K562 (cell line): Measurements from ENCODE around the gene SH3BGR. TPM values are rescaled to one million over a fixed set of nuclear protein-coding genes. Genes with fewer than 3 reads are reported as not detected.

Experiments used
- ARID2 ChIP-seq: fragments of 450-650 bp; IDR thresholded peaks from 2 replicates; pipeline ENCODE4 v1.6.1; 2017; ENCODE audit warnings: antibody characterized with exemption, mild to moderate bottlenecking
- BMI1 ChIP-seq: fragments of 150-350 bp; IDR thresholded peaks from 2 replicates; pipeline ENCODE4 v1.6.1; 2014; ENCODE audit warnings: low read length
- CEBPG ChIP-seq, 3 experiments: fragments of 200-800 bp in 1 of 3; sonication (Bioruptor generic) in 1 of 3; sonication (generic) in 1 of 3; formaldehyde crosslinking in 1 of 3; IDR thresholded peaks in 2 of 3; conservative IDR thresholded peaks in 1 of 3; 2 replicates each; pipeline versions ENCODE4 v1.6.1 to v1.8.0; 2016 to 2022; ENCODE audit warnings: missing compliant biosample characterization in 2 of 3, missing genetic modification characterization in 2 of 3, mild to moderate bottlenecking in 1 of 3, missing genetic modification reagents in 1 of 3
- ETV5 ChIP-seq: sonication (generic); formaldehyde crosslinking; IDR thresholded peaks from 2 replicates; pipeline ENCODE4 v1.4.0; 2020; ENCODE audit warnings: low read depth, mild to moderate bottlenecking, missing genetic modification reagents
- EZH2 ChIP-seq: IDR thresholded peaks from 2 replicates; pipeline ENCODE4 v1.6.1; 2012; ENCODE audit warnings: low read depth, mild to moderate bottlenecking, inconsistent platforms, low read length, borderline replicate concordance
- FOXJ2 ChIP-seq: fragments of 200-800 bp; sonication (Bioruptor generic); IDR thresholded peaks from 2 replicates; pipeline ENCODE4 v1.6.1; 2016; ENCODE audit warnings: missing genetic modification characterization, missing compliant biosample characterization
- ILF3 ChIP-seq: fragments of 450-650 bp; IDR thresholded peaks from 2 replicates; pipeline ENCODE4 v1.6.1; 2018; ENCODE audit warnings: antibody characterized with exemption, mild to moderate bottlenecking, moderate library complexity, borderline replicate concordance
- LARP7 ChIP-seq: fragments of 450-650 bp; IDR thresholded peaks from 2 replicates; pipeline ENCODE4 v1.6.1; 2016
- MCM5 ChIP-seq: fragments of 450-650 bp; IDR thresholded peaks from 2 replicates; pipeline ENCODE4 v1.6.1; 2016; ENCODE audit warnings: low read depth
- MYC ChIP-seq, 2 experiments: fragments of 250-450 bp in 1 of 2; sonication (Bioruptor Pico) in 1 of 2; IDR thresholded peaks; 2 replicates each; pipeline versions ENCODE4 v1.5.1 to v1.6.1; 2012 to 2021; ENCODE audit warnings: low read depth in 2 of 2, borderline replicate concordance in 1 of 2, improper control_type of control experiment in 1 of 2, low read length in 1 of 2, mild to moderate bottlenecking in 1 of 2, moderate library complexity in 1 of 2
- RAD21 ChIP-seq, 2 experiments: fragments of 250-450 bp in 1 of 2; fragments of 450-650 bp in 1 of 2; sonication (Bioruptor Pico) in 1 of 2; formaldehyde crosslinking in 1 of 2; IDR thresholded peaks in 1 of 2; conservative IDR thresholded peaks in 1 of 2; 2 replicates each; pipeline versions ENCODE4 v1.4.0 to v1.8.0; 2020 to 2022; ENCODE audit warnings: mild to moderate bottlenecking in 2 of 2, moderate library complexity in 1 of 2
- SETDB1 ChIP-seq: IDR thresholded peaks from one replicate; pipeline ENCODE4 v1.6.1; 2012; ENCODE audit warnings: low read length, control low read depth, inconsistent platforms
- SIN3A ChIP-seq, 2 experiments: fragments of 150-350 bp in 1 of 2; IDR thresholded peaks; 2 replicates each; pipeline ENCODE4 v1.6.1; 2011 to 2016; ENCODE audit warnings: borderline replicate concordance in 2 of 2, low read depth in 2 of 2, low read length in 2 of 2, mild to moderate bottlenecking in 2 of 2, moderate library complexity in 2 of 2; ENCODE audit not compliant: control insufficient read depth in 1 of 2
- ZNF282 ChIP-seq: sonication (generic); formaldehyde crosslinking; IDR thresholded peaks from 2 replicates; pipeline ENCODE4 v1.8.1; 2023; ENCODE audit warnings: missing genetic modification reagents
- polyA plus RNA-seq, 8 experiments: library from polyadenylated mRNA; depleted of rRNA in 4 of 8; stranded (reverse) in 5 of 8; unstranded in 3 of 8; fragments of >200 nt; fragmentation: Nextera tagmentation in 2 of 8; fragmentation: Illumina TruSeq in 1 of 8; extraction: Ambion mirVana in 2 of 8; extraction: Trizol in 1 of 8; gene quantifications; 2 replicates each; pipeline versions ENCODE4 v1.2.1 to v1.2.3, GENCODE V29; 2011 to 2014; ENCODE audit warnings: inconsistent platforms in 1 of 8, missing spikeins in 1 of 8
- total RNA-seq, 7 experiments: library from RNA; depleted of rRNA in 6 of 7; stranded (reverse); fragments of >200 nt in 6 of 7; fragmentation: Illumina TruSeq in 2 of 7; extraction: Trizol in 2 of 7; gene quantifications; 2 replicates each; pipeline versions ENCODE4 v1.2.1 to v1.2.3, GENCODE V29; 2011 to 2021; ENCODE audit warnings: low replicate concordance in 1 of 7
- TF ChIP-seq, protein P1 (sequence below), 3 experiments: IDR thresholded peaks in 2 of 3; conservative IDR thresholded peaks in 1 of 3; 2 replicates each; pipeline ENCODE4 v1.5.1; 2011 to 2012; ENCODE audit warnings: low read length in 3 of 3, mild to moderate bottlenecking in 3 of 3, control low read depth in 2 of 3, improper control_type of control experiment in 1 of 3, inconsistent platforms in 1 of 3, low read depth in 1 of 3, mixed read lengths in 1 of 3, moderate library complexity in 1 of 3; ENCODE audit not compliant: insufficient read depth in 2 of 3
- TF ChIP-seq, protein P2 (sequence below), 2 experiments: fragments of 450-650 bp; IDR thresholded peaks; 2 replicates each; pipeline ENCODE4 v1.6.1; 2018; ENCODE audit warnings: mild to moderate bottlenecking in 2 of 2, low read depth in 1 of 2; ENCODE audit not compliant: partially characterized antibody in 2 of 2
- TF ChIP-seq, protein P3 (sequence below): fragments of 200-800 bp; sonication (Bioruptor generic); IDR thresholded peaks from 2 replicates; pipeline ENCODE4 v1.6.1; 2017; ENCODE audit warnings: missing genetic modification characterization, missing compliant biosample characterization

The SH3BGR gene
- total and polyA plus RNA-seq, 9 of the 15 experiments (the other 6 are each of a cell fraction or from before 2014, with no cell fraction given) = 6.6 to 42.9 (median 25.6) TPM

DNA sequence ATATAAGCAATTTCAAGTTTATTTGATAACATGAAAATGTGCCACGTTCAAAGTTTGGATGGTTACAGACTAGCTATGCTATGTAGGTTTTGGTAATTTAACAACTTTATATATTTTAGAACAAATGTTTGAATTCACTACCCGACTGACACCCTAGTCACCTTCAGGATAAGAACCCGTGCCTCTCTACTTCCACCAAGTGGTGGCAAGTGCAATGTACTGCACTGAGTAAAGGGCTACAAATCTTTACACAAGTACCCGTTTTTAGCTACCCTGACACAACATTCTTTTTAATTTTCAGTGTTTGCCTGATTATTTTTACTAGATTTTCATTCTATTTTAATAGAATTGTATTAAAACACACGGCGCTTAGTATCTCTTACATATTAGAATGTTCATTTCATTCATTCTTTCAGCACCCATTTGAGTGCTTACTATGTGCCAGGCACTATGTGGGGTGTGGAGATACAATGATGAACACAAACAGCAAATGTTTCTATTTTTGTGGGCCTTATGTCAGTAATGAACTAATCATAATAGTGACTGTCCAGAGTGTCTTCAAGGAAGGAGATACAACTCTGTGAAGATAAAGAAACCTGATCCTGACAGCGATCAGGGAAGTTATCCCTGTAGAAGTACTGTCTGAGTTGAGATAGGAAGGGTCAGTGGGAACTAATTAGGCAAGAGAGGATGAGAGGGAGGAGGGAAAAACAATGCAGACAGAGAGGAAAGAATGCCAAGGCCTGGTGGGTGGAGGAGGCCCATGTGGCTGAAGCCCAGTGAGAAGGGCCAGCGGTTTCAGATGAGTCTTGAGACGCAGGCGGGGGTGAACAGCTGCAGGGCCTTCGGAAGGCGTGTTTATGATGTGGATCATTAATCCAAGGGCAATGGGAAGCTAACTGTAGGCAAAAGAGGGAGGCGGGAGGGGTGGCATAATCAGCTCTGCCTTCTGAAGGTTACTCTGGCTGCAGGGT lies 10.0 kb upstream of the SH3BGR start (continued):
- TF ChIP-seq, protein P1, sequence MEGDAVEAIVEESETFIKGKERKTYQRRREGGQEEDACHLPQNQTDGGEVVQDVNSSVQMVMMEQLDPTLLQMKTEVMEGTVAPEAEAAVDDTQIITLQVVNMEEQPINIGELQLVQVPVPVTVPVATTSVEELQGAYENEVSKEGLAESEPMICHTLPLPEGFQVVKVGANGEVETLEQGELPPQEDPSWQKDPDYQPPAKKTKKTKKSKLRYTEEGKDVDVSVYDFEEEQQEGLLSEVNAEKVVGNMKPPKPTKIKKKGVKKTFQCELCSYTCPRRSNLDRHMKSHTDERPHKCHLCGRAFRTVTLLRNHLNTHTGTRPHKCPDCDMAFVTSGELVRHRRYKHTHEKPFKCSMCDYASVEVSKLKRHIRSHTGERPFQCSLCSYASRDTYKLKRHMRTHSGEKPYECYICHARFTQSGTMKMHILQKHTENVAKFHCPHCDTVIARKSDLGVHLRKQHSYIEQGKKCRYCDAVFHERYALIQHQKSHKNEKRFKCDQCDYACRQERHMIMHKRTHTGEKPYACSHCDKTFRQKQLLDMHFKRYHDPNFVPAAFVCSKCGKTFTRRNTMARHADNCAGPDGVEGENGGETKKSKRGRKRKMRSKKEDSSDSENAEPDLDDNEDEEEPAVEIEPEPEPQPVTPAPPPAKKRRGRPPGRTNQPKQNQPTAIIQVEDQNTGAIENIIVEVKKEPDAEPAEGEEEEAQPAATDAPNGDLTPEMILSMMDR (IDR thresholded peaks at IDR 0.05 in 2 of 3, conservative IDR thresholded peaks at IDR 0.05 in 1 of 3; ENCODE audit: insufficient read depth in 2 of 3, low read depth in 1 of 3, low read length in 3 of 3) = peak; percentile 87 to 96 (median 89)
- TF ChIP-seq EZH2 (no peak), MCM5 (no peak), SETDB1 (no peak), ARID2 (0 out of 2 replicates have a peak, but pooled peaks have one; percentile 60), LARP7 (no peak), ZNF282 (CRISPR knock-in tag) (no peak), BMI1 (no peak), CEBPG (CRISPR knock-in tag; IDR thresholded peaks at IDR 0.05) (no peak), CEBPG (tag; conservative IDR thresholded peaks at IDR 0.05 in 1 of 2, IDR thresholded peaks at IDR 0.05 in 1 of 2) (no peak), SIN3A (IDR thresholded peaks at IDR 0.05; ENCODE audit: borderline replicate concordance in 2 of 2, control insufficient read depth in 1 of 2, low read depth in 2 of 2, low read length in 2 of 2) (no peak), MYC (IDR thresholded peaks at IDR 0.05; ENCODE audit: low read depth, low read length) (0 out of 2 replicates have a peak, but pooled peaks have one; percentile 24), MYC (CRISPR knock-in tag; IDR thresholded peaks at IDR 0.05; ENCODE audit: borderline replicate concordance, low read depth) (no peak), RAD21 (CRISPR knock-in tag; conservative IDR thresholded peaks at IDR 0.05 in 1 of 2, IDR thresholded peaks at IDR 0.05 in 1 of 2) (peak; percentile 91 to 93), FOXJ2 (tag) (peak; percentile 57; the same call in 1 of the 2 replicates), ILF3 (no peak), ETV5 (CRISPR knock-in tag) (no peak)
- TF ChIP-seq, protein P2, sequence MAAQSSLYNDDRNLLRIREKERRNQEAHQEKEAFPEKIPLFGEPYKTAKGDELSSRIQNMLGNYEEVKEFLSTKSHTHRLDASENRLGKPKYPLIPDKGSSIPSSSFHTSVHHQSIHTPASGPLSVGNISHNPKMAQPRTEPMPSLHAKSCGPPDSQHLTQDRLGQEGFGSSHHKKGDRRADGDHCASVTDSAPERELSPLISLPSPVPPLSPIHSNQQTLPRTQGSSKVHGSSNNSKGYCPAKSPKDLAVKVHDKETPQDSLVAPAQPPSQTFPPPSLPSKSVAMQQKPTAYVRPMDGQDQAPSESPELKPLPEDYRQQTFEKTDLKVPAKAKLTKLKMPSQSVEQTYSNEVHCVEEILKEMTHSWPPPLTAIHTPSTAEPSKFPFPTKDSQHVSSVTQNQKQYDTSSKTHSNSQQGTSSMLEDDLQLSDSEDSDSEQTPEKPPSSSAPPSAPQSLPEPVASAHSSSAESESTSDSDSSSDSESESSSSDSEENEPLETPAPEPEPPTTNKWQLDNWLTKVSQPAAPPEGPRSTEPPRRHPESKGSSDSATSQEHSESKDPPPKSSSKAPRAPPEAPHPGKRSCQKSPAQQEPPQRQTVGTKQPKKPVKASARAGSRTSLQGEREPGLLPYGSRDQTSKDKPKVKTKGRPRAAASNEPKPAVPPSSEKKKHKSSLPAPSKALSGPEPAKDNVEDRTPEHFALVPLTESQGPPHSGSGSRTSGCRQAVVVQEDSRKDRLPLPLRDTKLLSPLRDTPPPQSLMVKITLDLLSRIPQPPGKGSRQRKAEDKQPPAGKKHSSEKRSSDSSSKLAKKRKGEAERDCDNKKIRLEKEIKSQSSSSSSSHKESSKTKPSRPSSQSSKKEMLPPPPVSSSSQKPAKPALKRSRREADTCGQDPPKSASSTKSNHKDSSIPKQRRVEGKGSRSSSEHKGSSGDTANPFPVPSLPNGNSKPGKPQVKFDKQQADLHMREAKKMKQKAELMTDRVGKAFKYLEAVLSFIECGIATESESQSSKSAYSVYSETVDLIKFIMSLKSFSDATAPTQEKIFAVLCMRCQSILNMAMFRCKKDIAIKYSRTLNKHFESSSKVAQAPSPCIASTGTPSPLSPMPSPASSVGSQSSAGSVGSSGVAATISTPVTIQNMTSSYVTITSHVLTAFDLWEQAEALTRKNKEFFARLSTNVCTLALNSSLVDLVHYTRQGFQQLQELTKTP (IDR thresholded peaks at IDR 0.05; ENCODE audit: low read depth in 1 of 2, partially characterized antibody in 2 of 2) = peak in 1 of 2 experiments; percentile 21
- TF ChIP-seq, protein P3, sequence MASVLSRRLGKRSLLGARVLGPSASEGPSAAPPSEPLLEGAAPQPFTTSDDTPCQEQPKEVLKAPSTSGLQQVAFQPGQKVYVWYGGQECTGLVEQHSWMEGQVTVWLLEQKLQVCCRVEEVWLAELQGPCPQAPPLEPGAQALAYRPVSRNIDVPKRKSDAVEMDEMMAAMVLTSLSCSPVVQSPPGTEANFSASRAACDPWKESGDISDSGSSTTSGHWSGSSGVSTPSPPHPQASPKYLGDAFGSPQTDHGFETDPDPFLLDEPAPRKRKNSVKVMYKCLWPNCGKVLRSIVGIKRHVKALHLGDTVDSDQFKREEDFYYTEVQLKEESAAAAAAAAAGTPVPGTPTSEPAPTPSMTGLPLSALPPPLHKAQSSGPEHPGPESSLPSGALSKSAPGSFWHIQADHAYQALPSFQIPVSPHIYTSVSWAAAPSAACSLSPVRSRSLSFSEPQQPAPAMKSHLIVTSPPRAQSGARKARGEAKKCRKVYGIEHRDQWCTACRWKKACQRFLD = no peak
